Upper lobe of left lung (tissue), 6 donors: Measurements from ENCODE around the gene TLE3. TPM values are rescaled to one million over a fixed set of nuclear protein-coding genes. Genes with fewer than 3 reads are reported as not detected.

Experiments used
- ATAC-seq, 2 donors: fragments of 200-7000 bp; cut with Tn5 transposase; one replicate each; pipeline ENCODE4 v1.9.1; 2022; ENCODE audit warnings: mild to moderate bottlenecking in 2 of 2, moderate library complexity in 2 of 2; ENCODE audit not compliant: low FRiP score in 2 of 2
- DNase-seq, 2 donors: peaks; one replicate each; pipeline ENCODE4 v3.0.0-alpha.2; 2019 to 2020
- H3K27ac ChIP-seq, 4 donors: fragments of 200-600 bp; sonication (generic); one replicate each; pipeline ENCODE4 v1.5.1; 2016 to 2019
- H3K27me3 ChIP-seq, 4 donors: fragments of 200-600 bp; sonication (generic); one replicate each; pipeline ENCODE4 v1.5.1; 2017 to 2019
- H3K36me3 ChIP-seq, 4 donors: fragments of 200-600 bp; sonication (generic); one replicate each; pipeline ENCODE4 v1.5.1; 2016 to 2019
- H3K4me1 ChIP-seq, 4 donors: fragments of 200-600 bp; sonication (generic); one replicate each; pipeline ENCODE4 v1.5.1; 2018 to 2019
- H3K4me3 ChIP-seq, 4 donors: fragments of 200-600 bp; sonication (generic); one replicate each; pipeline ENCODE4 v1.5.1; 2017 to 2019; ENCODE audit warnings: mild to moderate bottlenecking in 2 of 4, moderate library complexity in 1 of 4
- H3K9me3 ChIP-seq, 4 donors: fragments of 200-600 bp; sonication (generic); one replicate each; pipeline ENCODE4 v1.5.1; 2018 to 2019
- CTCF ChIP-seq, 6 experiments: fragments of 450-650 bp in 4 of 6; fragments of 200-600 bp in 2 of 6; sonication (generic) in 2 of 6; IDR thresholded peaks; one replicate each; pipeline ENCODE4 v1.5.1; 2016 to 2019; ENCODE audit warnings: antibody characterized with exemption in 6 of 6
- EP300 ChIP-seq, 4 donors: sonication (generic); formaldehyde crosslinking; IDR thresholded peaks; one replicate each; pipeline ENCODE4 v1.5.1; 2017; ENCODE audit warnings: antibody characterized with exemption in 4 of 4, control low read depth in 2 of 4
- POLR2A ChIP-seq, 4 donors: fragments of 450-650 bp; IDR thresholded peaks; one replicate each; pipeline ENCODE4 v1.5.1; 2016 to 2017; ENCODE audit warnings: antibody characterized with exemption in 4 of 4, mild to moderate bottlenecking in 2 of 4
- POLR2AphosphoS5 ChIP-seq, 2 donors: sonication (generic); formaldehyde crosslinking; IDR thresholded peaks; one replicate each; pipeline ENCODE4 v1.5.1; 2017; ENCODE audit warnings: antibody characterized with exemption in 2 of 2
- WGBS, 2 donors: methylation state at CpG; one replicate each; pipeline ENCODE4 v1.1.5; 2017 to 2018; 5-methylcytosine and 5-hydroxymethylcytosine counted together
- total RNA-seq, 6 donors: library from RNA; depleted of rRNA in 4 of 6; stranded (reverse); fragments of >200 nt in 4 of 6; gene quantifications; one replicate each; pipeline versions ENCODE4 v1.1.0 to v1.2.1, GENCODE V29; 2016 to 2021
- donor health status: DM: no; HTN: no; CAD: no; lungs with moderate emphysema.
- donor health status: DM: no; HTN: yes; CAD: no; lungs with severe emphysema.

TLE3 gene
- total RNA-seq, 6 donors from 2014 or later = 52.2 to 140 (median 80.6) TPM

GRCh38 chr15:70045045-70045444 lies 52.7 kb downstream of the TLE3 start:
- DNase-seq = peak in 1 of 2 donors; percentile 3
- Histone ChIP-seq H3K4me1 (peaks cover 0 to 6% (median 0%) of the 10 kb centered on the region in 4 donors), H3K4me3 (no peak overlapping the region), H3K9me3 (no peaks in the 10 kb centered on the region), H3K36me3 (peaks cover 6 to 22% (median 14%) of the 10 kb centered on the region in 4 donors), H3K27me3 (no peaks in the 10 kb centered on the region), H3K27ac (no peak overlapping the region)
- ATAC-seq = no peak
- TF ChIP-seq POLR2A (IDR thresholded peaks at IDR 0.05) (no peak), CTCF (IDR thresholded peaks at IDR 0.05) (no peak), POLR2AphosphoS5 (IDR thresholded peaks at IDR 0.05) (no peak), EP300 (IDR thresholded peaks at IDR 0.05) (no peak)

GRCh38 chr15:70044168-70044567 lies 53.5 kb downstream of the TLE3 start:
- Histone ChIP-seq H3K36me3 (peaks cover 0 to 13% (median 6%) of the 10 kb centered on the region in 4 donors), H3K4me3 (no peak overlapping the region), H3K4me1 (peaks cover 0 to 6% (median 0%) of the 10 kb centered on the region in 4 donors), H3K9me3 (no peaks in the 10 kb centered on the region), H3K27ac (no peak overlapping the region), H3K27me3 (no peaks in the 10 kb centered on the region)
- no peak for TF ChIP-seq POLR2A (IDR thresholded peaks at IDR 0.05)
- no peak for TF ChIP-seq EP300 (IDR thresholded peaks at IDR 0.05)
- no peak for TF ChIP-seq POLR2AphosphoS5 (IDR thresholded peaks at IDR 0.05)
- no peak for TF ChIP-seq CTCF (IDR thresholded peaks at IDR 0.05)
- 92 to 97% methylated on average over 3 of the region's 3 CpGs for WGBS, 2 donors
- DNase-seq = no peak
- ATAC-seq = no peak

GRCh38 chr15:70043590-70043989 lies 54.1 kb downstream of the TLE3 start:
- Histone ChIP-seq H3K9me3 (no peaks in the 10 kb centered on the region), H3K4me1 (peaks cover 0 to 5% (median 0%) of the 10 kb centered on the region in 4 donors), H3K27ac (no peak overlapping the region), H3K36me3 (peaks cover 0 to 8% (median 3%) of the 10 kb centered on the region in 4 donors), H3K4me3 (no peak overlapping the region), H3K27me3 (no peaks in the 10 kb centered on the region)
- TF ChIP-seq CTCF (IDR thresholded peaks at IDR 0.05) (no peak), EP300 (IDR thresholded peaks at IDR 0.05) (no peak), POLR2A (IDR thresholded peaks at IDR 0.05) (no peak)
- ATAC-seq (no peak), DNase-seq (no peak)
- 100% methylated on average over 1 of the region's 1 CpG for WGBS, 2 donors

GRCh38 chr15:70042553-70043214 lies 55.0 kb downstream of the TLE3 start:
- H3K27me3 ChIP-seq = no peaks in the 10 kb centered on the region
- no peaks in the 10 kb centered on the region for H3K4me1 ChIP-seq
- WGBS, 2 donors = 90 to 94% methylated on average over 5 of the region's 5 CpGs
- H3K4me3 ChIP-seq = no peak overlapping the region
- DNase-seq = no peak
- TF ChIP-seq CTCF (IDR thresholded peaks at IDR 0.05) = no peak
- no peak for TF ChIP-seq POLR2A (IDR thresholded peaks at IDR 0.05)
- TF ChIP-seq POLR2AphosphoS5 (IDR thresholded peaks at IDR 0.05) = no peak
- no peak for TF ChIP-seq EP300 (IDR thresholded peaks at IDR 0.05)
- no peak overlapping the region for H3K27ac ChIP-seq
- ATAC-seq = no peak
- H3K9me3 ChIP-seq = no peaks in the 10 kb centered on the region
- H3K36me3 ChIP-seq = peaks cover 0 to 6% (median 0%) of the 10 kb centered on the region in 4 donors

- WGBS, 2 donors = 69 to 75% methylated on average over 3 of the region's 3 CpGs
- ATAC-seq (no peak), DNase-seq (no peak)
- H3K9me3 ChIP-seq = no peaks in the 10 kb centered on the region
- no peak overlapping the region for H3K4me3 ChIP-seq
- H3K4me1 ChIP-seq = no peaks in the 10 kb centered on the region
- no peaks in the 10 kb centered on the region for H3K36me3 ChIP-seq
- H3K27ac ChIP-seq = no peak overlapping the region
- TF ChIP-seq POLR2AphosphoS5 (IDR thresholded peaks at IDR 0.05) (no peak), EP300 (IDR thresholded peaks at IDR 0.05) (no peak), CTCF (IDR thresholded peaks at IDR 0.05) (no peak), POLR2A (IDR thresholded peaks at IDR 0.05) (no peak)
- no peaks in the 10 kb centered on the region for H3K27me3 ChIP-seq
Measured at GRCh38 chr15:70039917-70040316, 57.8 kb downstream of the TLE3 start.
